ENCODE results near the gene PRR5L.

- TF ChIP-seq, protein P1, sequence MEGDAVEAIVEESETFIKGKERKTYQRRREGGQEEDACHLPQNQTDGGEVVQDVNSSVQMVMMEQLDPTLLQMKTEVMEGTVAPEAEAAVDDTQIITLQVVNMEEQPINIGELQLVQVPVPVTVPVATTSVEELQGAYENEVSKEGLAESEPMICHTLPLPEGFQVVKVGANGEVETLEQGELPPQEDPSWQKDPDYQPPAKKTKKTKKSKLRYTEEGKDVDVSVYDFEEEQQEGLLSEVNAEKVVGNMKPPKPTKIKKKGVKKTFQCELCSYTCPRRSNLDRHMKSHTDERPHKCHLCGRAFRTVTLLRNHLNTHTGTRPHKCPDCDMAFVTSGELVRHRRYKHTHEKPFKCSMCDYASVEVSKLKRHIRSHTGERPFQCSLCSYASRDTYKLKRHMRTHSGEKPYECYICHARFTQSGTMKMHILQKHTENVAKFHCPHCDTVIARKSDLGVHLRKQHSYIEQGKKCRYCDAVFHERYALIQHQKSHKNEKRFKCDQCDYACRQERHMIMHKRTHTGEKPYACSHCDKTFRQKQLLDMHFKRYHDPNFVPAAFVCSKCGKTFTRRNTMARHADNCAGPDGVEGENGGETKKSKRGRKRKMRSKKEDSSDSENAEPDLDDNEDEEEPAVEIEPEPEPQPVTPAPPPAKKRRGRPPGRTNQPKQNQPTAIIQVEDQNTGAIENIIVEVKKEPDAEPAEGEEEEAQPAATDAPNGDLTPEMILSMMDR (IDR thresholded peaks at IDR 0.05) = no peak
- TF ChIP-seq EZH2phosphoT487 (IDR thresholded peaks at IDR 0.05) = no peak
Observed at GRCh38 chr11:36498721-36499120, 202.6 kb downstream of the PRR5L start.

Measured in neural progenitor cell (in vitro differentiated cells).